NT2/D1 (cell line): ENCODE data around the gene PALLD.

Experiments used
- YY1 ChIP-seq: IDR thresholded peaks from 2 replicates; pipeline ENCODE4 v1.6.1; 2011; ENCODE audit not compliant: insufficient read length, insufficient read depth
- ZNF274 ChIP-seq: IDR thresholded peaks from 2 replicates; pipeline ENCODE4 v1.6.1; 2011; ENCODE audit warnings: mild to moderate bottlenecking, low read depth, low read length

GRCh38 chr4:168601899-168602298, 105.0 kb downstream of the PALLD start:
- TF ChIP-seq ZNF274 = no peak
- no peak for TF ChIP-seq YY1
